Trophoblast cell (in vitro differentiated cells and primary cell): ENCODE measurements around the gene MKI67.

Experiments
- DNase-seq, 2 donors: peaks; one replicate each; pipeline ENCODE4 v3.0.0-alpha.2; 2016
- H2AFZ ChIP-seq: 2 replicates; pipeline ENCODE4 v1.6.1; 2013; ENCODE audit warnings: low read length, moderate library complexity, mild to moderate bottlenecking; ENCODE audit not compliant: insufficient read depth, poor library complexity
- H2AK5ac ChIP-seq: 2 replicates; pipeline ENCODE4 v1.6.1; 2013; ENCODE audit warnings: mild to moderate bottlenecking, low read length
- H2BK120ac ChIP-seq: 2 replicates; pipeline ENCODE4 v1.6.1; 2013; ENCODE audit warnings: low read length, mild to moderate bottlenecking, moderate library complexity; ENCODE audit not compliant: insufficient read depth, poor library complexity
- H2BK12ac ChIP-seq: 2 replicates; pipeline ENCODE4 v1.6.1; 2013; ENCODE audit warnings: mild to moderate bottlenecking, low read length, moderate library complexity
- H2BK5ac ChIP-seq: 2 replicates; pipeline ENCODE4 v1.6.1; 2013; ENCODE audit warnings: low read length, low read depth, moderate library complexity, mild to moderate bottlenecking; ENCODE audit not compliant: poor library complexity
- H3K14ac ChIP-seq: 2 replicates; pipeline ENCODE4 v1.6.1; 2013; ENCODE audit warnings: mild to moderate bottlenecking, low read length
- H3K18ac ChIP-seq: 2 replicates; pipeline ENCODE4 v1.6.1; 2013; ENCODE audit warnings: mild to moderate bottlenecking, low read length
- H3K23ac ChIP-seq: 2 replicates; pipeline ENCODE4 v1.6.1; 2013; ENCODE audit warnings: low read length
- H3K27ac ChIP-seq: 2 replicates; pipeline ENCODE4 v1.5.1; 2013; ENCODE audit warnings: low read depth, mild to moderate bottlenecking, inconsistent platforms, low read length, moderate library complexity
- H3K27me3 ChIP-seq: 2 replicates; pipeline ENCODE4 v1.6.1; 2013; ENCODE audit warnings: inconsistent platforms, mild to moderate bottlenecking, low read length, moderate library complexity; ENCODE audit not compliant: insufficient read depth
- H3K36me3 ChIP-seq, 2 experiments: 1 replicate in 1 of 2; 2 replicates in 1 of 2; pipeline ENCODE4 v1.6.1; 2013; ENCODE audit warnings: low read length in 2 of 2, mild to moderate bottlenecking in 2 of 2, moderate library complexity in 1 of 2; ENCODE audit not compliant: insufficient read depth in 2 of 2, control insufficient read depth in 1 of 2
- H3K4ac ChIP-seq: 2 replicates; pipeline ENCODE4 v1.6.1; 2013; ENCODE audit warnings: low read depth, mild to moderate bottlenecking, low read length, moderate library complexity
- H3K4me1 ChIP-seq, 2 experiments: 1 replicate in 1 of 2; 2 replicates in 1 of 2; pipeline ENCODE4 v1.6.1; 2013; ENCODE audit warnings: low read length in 2 of 2, mild to moderate bottlenecking in 2 of 2, moderate library complexity in 1 of 2; ENCODE audit not compliant: insufficient read depth in 2 of 2, control insufficient read depth in 1 of 2
- H3K4me2 ChIP-seq: 2 replicates; pipeline ENCODE4 v1.6.1; 2013; ENCODE audit warnings: inconsistent platforms, mild to moderate bottlenecking, low read length, moderate library complexity
- H3K4me3 ChIP-seq: 2 replicates; pipeline ENCODE4 v1.5.1; 2013; ENCODE audit warnings: mild to moderate bottlenecking, low read depth, low read length, inconsistent platforms
- H3K79me1 ChIP-seq: one replicate; pipeline ENCODE4 v1.6.1; 2013; ENCODE audit warnings: low read length
- H3K79me2 ChIP-seq: 2 replicates; pipeline ENCODE4 v1.6.1; 2013; ENCODE audit warnings: low read length, mild to moderate bottlenecking; ENCODE audit not compliant: control insufficient read depth, insufficient read depth, poor library complexity
- H3K9ac ChIP-seq: 2 replicates; pipeline ENCODE4 v1.6.1; 2013; ENCODE audit warnings: mild to moderate bottlenecking, low read length
- H3K9me3 ChIP-seq: 2 replicates; pipeline ENCODE4 v1.6.1; 2013; ENCODE audit warnings: low read depth, mild to moderate bottlenecking, control low read depth, inconsistent platforms, low read length; ENCODE audit not compliant: insufficient read depth
- H4K12ac ChIP-seq: 2 replicates; pipeline ENCODE4 v1.6.1; 2013; ENCODE audit warnings: low read depth, mild to moderate bottlenecking, low read length, moderate library complexity
- H4K8ac ChIP-seq: 2 replicates; pipeline ENCODE4 v1.6.1; 2013; ENCODE audit warnings: low read depth, mild to moderate bottlenecking, low read length, moderate library complexity
- H4K91ac ChIP-seq: one replicate; pipeline ENCODE4 v1.6.1; 2013; ENCODE audit warnings: low read depth, mild to moderate bottlenecking, low read length, moderate library complexity
- WGBS: extraction: QIAGEN DNeasy Blood & Tissue Kit; methylation state at CpG from one replicate; pipeline ENCODE4 v1.1.7; 2013; ENCODE audit warnings: missing lambda C conversion rate; ENCODE audit not compliant: insufficient read length, insufficient coverage; ENCODE audit errors: extremely low coverage; 5-methylcytosine and 5-hydroxymethylcytosine counted together

MKI67 gene

GRCh38 chr10:128109707-128110106 lies 16.5 kb downstream of the MKI67 start:
- no peaks in the 10 kb centered on the region for H3K4me1 ChIP-seq
- no peak overlapping the region for H3K18ac ChIP-seq
- H4K91ac ChIP-seq = no peak overlapping the region
- H3K9me3 ChIP-seq = no peaks in the 10 kb centered on the region
- no peak for DNase-seq
- H2AFZ ChIP-seq = no peak overlapping the region
- H2BK5ac ChIP-seq = no peak overlapping the region
- no peak overlapping the region for H2BK120ac ChIP-seq
- no peak overlapping the region for H3K23ac ChIP-seq
- no CpG with 5 or more reads among the region's 4 CpGs for WGBS
- H3K27me3 ChIP-seq = no peaks in the 10 kb centered on the region
- no peak overlapping the region for H3K4me2 ChIP-seq
- no peaks in the 10 kb centered on the region for H3K79me1 ChIP-seq
- no peaks in the 10 kb centered on the region for H3K79me2 ChIP-seq
- H3K36me3 ChIP-seq = peaks cover 47 to 80% of the 10 kb centered on the region in 2 experiments
- H3K27ac ChIP-seq = no peak overlapping the region
- H4K8ac ChIP-seq = no peak overlapping the region
- no peak overlapping the region for H4K12ac ChIP-seq
- H2BK12ac ChIP-seq = no peak overlapping the region
- no peak overlapping the region for H3K4ac ChIP-seq
- no peak overlapping the region for H3K14ac ChIP-seq
- no peak overlapping the region for H3K4me3 ChIP-seq
- H2AK5ac ChIP-seq = no peak overlapping the region
- no peak overlapping the region for H3K9ac ChIP-seq

GRCh38 chr10:128105383-128105782 lies 20.8 kb downstream of the MKI67 start:
- Histone ChIP-seq H3K9me3 (no peaks in the 10 kb centered on the region), H3K27me3 (no peaks in the 10 kb centered on the region), H3K79me1 (no peaks in the 10 kb centered on the region), H2AK5ac (no peak overlapping the region), H2BK5ac (no peak overlapping the region), H2AFZ (no peak overlapping the region), H3K4me2 (no peak overlapping the region), H2BK120ac (no peak overlapping the region), H4K12ac (no peak overlapping the region), H4K8ac (no peak overlapping the region), H3K9ac (no peak overlapping the region), H3K18ac (no peak overlapping the region), H3K36me3 (peaks cover 54 to 79% of the 10 kb centered on the region in 2 experiments), H3K4me1 (no peaks in the 10 kb centered on the region), H3K79me2 (no peaks in the 10 kb centered on the region), H2BK12ac (no peak overlapping the region), H3K4ac (no peak overlapping the region), H3K27ac (no peak overlapping the region), H4K91ac (no peak overlapping the region), H3K14ac (no peak overlapping the region), H3K4me3 (no peak overlapping the region), H3K23ac (no peak overlapping the region)
- WGBS = no CpG with 5 or more reads among the region's 4 CpGs
- DNase-seq = no peak

- Histone ChIP-seq H3K4me3 (no peak overlapping the region), H3K4ac (no peak overlapping the region), H2BK5ac (no peak overlapping the region), H2BK12ac (no peak overlapping the region), H3K27ac (no peak overlapping the region), H3K36me3 (peaks cover 59 to 83% of the 10 kb centered on the region in 2 experiments), H3K79me1 (no peaks in the 10 kb centered on the region), H3K18ac (no peak overlapping the region), H3K27me3 (no peaks in the 10 kb centered on the region), H2AK5ac (no peak overlapping the region), H4K12ac (no peak overlapping the region), H2AFZ (no peak overlapping the region), H4K91ac (no peak overlapping the region), H3K9ac (no peak overlapping the region), H3K14ac (no peak overlapping the region), H3K79me2 (no peaks in the 10 kb centered on the region), H3K4me1 (no peaks in the 10 kb centered on the region), H2BK120ac (no peak overlapping the region), H3K4me2 (no peak overlapping the region), H4K8ac (no peak overlapping the region), H3K9me3 (no peaks in the 10 kb centered on the region), H3K23ac (no peak overlapping the region)
- WGBS = no CpG with 5 or more reads among the region's 8 CpGs
- no peak for DNase-seq
These were observed 23.0 kb downstream of the MKI67 start for GRCh38 chr10:128103229-128103714.

- Histone ChIP-seq H4K8ac (no peak overlapping the region), H3K27ac (no peak overlapping the region), H3K18ac (no peak overlapping the region), H3K4ac (no peak overlapping the region), H3K36me3 (peaks cover 60 to 83% of the 10 kb centered on the region in 2 experiments), H3K4me2 (no peak overlapping the region), H3K79me2 (no peaks in the 10 kb centered on the region), H3K14ac (no peak overlapping the region), H4K91ac (no peak overlapping the region), H3K79me1 (no peaks in the 10 kb centered on the region), H4K12ac (no peak overlapping the region), H2BK120ac (no peak overlapping the region), H3K4me3 (no peak overlapping the region), H3K9me3 (no peaks in the 10 kb centered on the region), H2AK5ac (no peak overlapping the region), H3K27me3 (no peaks in the 10 kb centered on the region), H3K4me1 (no peaks in the 10 kb centered on the region), H3K9ac (no peak overlapping the region), H3K23ac (no peak overlapping the region), H2BK12ac (no peak overlapping the region), H2BK5ac (no peak overlapping the region), H2AFZ (no peak overlapping the region)
- DNase-seq = no peak
- WGBS = no CpG with 5 or more reads among the region's 19 CpGs
These were observed 23.6 kb downstream of the MKI67 start for GRCh38 chr10:128102480-128103228.
